HG03442 (cell line): ENCODE measurements around the gene C9.
"Not testable (repeated sequence)": the region's sequence is repeated elsewhere in the genome, so short reads cannot be mapped to it uniquely, and the experiment has no call there.

ENCODE experiments used
- ATAC-seq: cut with Tn5 transposase; IDR thresholded peaks from one replicate; pipeline ENCODE4 v1.9.1; 2021; ENCODE audit warnings: mild to moderate bottlenecking, moderate library complexity; ENCODE audit not compliant: unreplicated experiment

Gene C9

GRCh38 chr5:39364367-39364766, at the start of gene C9:
TSS of gene C9 (minus strand) at chr5:39364495. CDS start at chr5:39364464, 31 bp downstream.
- no peak for ATAC-seq

GRCh38 chr5:39413771-39414170, 49.5 kb upstream of the C9 start:
- no peak for ATAC-seq

GRCh38 chr5:39412721-39413394, 48.6 kb upstream of the C9 start:
- no peak for ATAC-seq

- no peak for ATAC-seq
Measured at GRCh38 chr5:39411985-39412384, 47.7 kb upstream of the C9 start.

- ATAC-seq, result no peak
Measured at GRCh38 chr5:39411061-39411460, 46.8 kb upstream of the C9 start.

GRCh38 chr5:39409033-39409432, 44.7 kb upstream of the C9 start:
- ATAC-seq, result no peak

- ATAC-seq, result no peak
Measured at GRCh38 chr5:39405083-39405843, 41.0 kb upstream of the C9 start.

GRCh38 chr5:39403761-39404160, 39.5 kb upstream of the C9 start:
- not testable (repeated sequence) for ATAC-seq

GRCh38 chr5:39402140-39402539, 37.8 kb upstream of the C9 start:
- not testable (repeated sequence) for ATAC-seq

GRCh38 chr5:39400713-39401578, 36.7 kb upstream of the C9 start:
- no peak for ATAC-seq

- no peak for ATAC-seq
Measured at GRCh38 chr5:39399135-39400036, 35.1 kb upstream of the C9 start.

GRCh38 chr5:39396843-39397242, 32.5 kb upstream of the C9 start:
- no peak for ATAC-seq

GRCh38 chr5:39395521-39395920, 31.2 kb upstream of the C9 start:
- ATAC-seq, result no peak

- no peak for ATAC-seq
Measured at GRCh38 chr5:39394946-39395345, 30.7 kb upstream of the C9 start.

GRCh38 chr5:39390945-39391344, 26.6 kb upstream of the C9 start:
- ATAC-seq, result no peak

GRCh38 chr5:39387293-39387692, 23.0 kb upstream of the C9 start:
- ATAC-seq, result no peak

GRCh38 chr5:39384271-39384670, 20.0 kb upstream of the C9 start:
- no peak for ATAC-seq

GRCh38 chr5:39381376-39381775, 17.1 kb upstream of the C9 start:
- no peak for ATAC-seq

GRCh38 chr5:39379693-39380092, 15.4 kb upstream of the C9 start:
- no peak for ATAC-seq

- ATAC-seq, result no peak
Measured at GRCh38 chr5:39377613-39378012, 13.3 kb upstream of the C9 start.
